ENCODE measurements around the gene CGB5. TPM values are rescaled to one million over a fixed set of nuclear protein-coding genes. Genes with fewer than 3 reads are reported as not detected.

CGB5 gene
- total and polyA plus RNA-seq, 2 donors (not counting 3 experiments of a cell fraction or from before 2014, with no cell fraction given) = not detected

- Histone ChIP-seq H3K27ac (ENCODE audit: insufficient read depth, low read depth, low read length) (no peak overlapping the region), H3K4me1 (ENCODE audit: control insufficient read depth, extremely low read depth, insufficient read depth, low read length) (peaks cover 10% of the 10 kb centered on the region), H2AFZ (ENCODE audit: low read depth, low read length) (no peak overlapping the region), H3K9ac (replicated peaks; ENCODE audit: extremely low read depth, insufficient read depth, low read length) (no peak overlapping the region), H3K36me3 (ENCODE audit: control insufficient read depth in 2 of 2, extremely low read depth in 1 of 2, insufficient read depth in 2 of 2, low read length in 2 of 2) (peaks cover 0 to 32% of the 10 kb centered on the region in 2 experiments), H3K79me2 (ENCODE audit: control insufficient read depth, insufficient read depth, low read length) (no peaks in the 10 kb centered on the region), H4K20me1 (replicated peaks; ENCODE audit: control insufficient read depth, extremely low read depth, insufficient read depth, low read length) (no peaks in the 10 kb centered on the region), H3K4me2 (ENCODE audit: insufficient read depth, low read length) (no peak overlapping the region), H3K4me3 (replicated peaks in 1 of 3; ENCODE audit: insufficient read depth in 1 of 3, low read depth in 1 of 3, low read length in 3 of 3) (no peak overlapping the region), H3K9me1 (replicated peaks; ENCODE audit: control insufficient read depth, extremely low read depth, insufficient read depth, low read length) (no peaks in the 10 kb centered on the region), H3K27me3 (ENCODE audit: control insufficient read depth in 2 of 2, insufficient read depth in 2 of 2, low read length in 2 of 2) (no peaks in the 10 kb centered on the region), H3K9me3 (replicated peaks; ENCODE audit: control insufficient read depth, insufficient read depth, low read length) (no peaks in the 10 kb centered on the region)
- POLR2A ChIA-PET = no interaction called here
- no peak for FAIRE-seq
- TF ChIP-seq POLR2AphosphoS5 (IDR thresholded peaks at IDR 0.05; ENCODE audit: insufficient read depth, low read depth, low read length) = no peak
- no peak for TF ChIP-seq POLR2A (IDR thresholded peaks at IDR 0.05; ENCODE audit: low read depth, low read length)
- TF ChIP-seq MAX (IDR thresholded peaks at IDR 0.05; ENCODE audit: insufficient read depth, insufficient read length) = no peak
- no peak for TF ChIP-seq JUN (IDR thresholded peaks at IDR 0.05; ENCODE audit: borderline replicate concordance, insufficient read depth, insufficient read length, low read depth)
- no TSS peak for BruUV-seq (replicated peaks)
- intact Hi-C loops (cut with micrococcal nuclease) = no loop called here
- no peak for DNase-seq (ENCODE audit: low read depth, low spot score)
- dilution Hi-C loops (cut with MboI; ENCODE audit: extremely low pct_ligation_motif_present, low sequenced_read_pairs) = no loop called here
- CTCF ChIA-PET = interaction anchor here (1.0 to 7.2 kb wide), 2 partner anchors 14 to 83 kb away, joined by 3 to 59 read pairs; no protein-coding TSS in a partner anchor
These were observed 29.4 kb upstream of the CGB5 start for GRCh38 chr19:49014123-49014869.

- Histone ChIP-seq H3K9me1 (replicated peaks; ENCODE audit: control insufficient read depth, extremely low read depth, insufficient read depth, low read length) (no peaks in the 10 kb centered on the region), H3K4me3 (replicated peaks in 1 of 3; ENCODE audit: insufficient read depth in 1 of 3, low read depth in 1 of 3, low read length in 3 of 3) (no peak overlapping the region), H3K4me1 (ENCODE audit: control insufficient read depth, extremely low read depth, insufficient read depth, low read length) (peaks cover 10% of the 10 kb centered on the region), H3K4me2 (ENCODE audit: insufficient read depth, low read length) (no peak overlapping the region), H2AFZ (ENCODE audit: low read depth, low read length) (no peak overlapping the region), H3K79me2 (ENCODE audit: control insufficient read depth, insufficient read depth, low read length) (no peaks in the 10 kb centered on the region), H3K27ac (ENCODE audit: insufficient read depth, low read depth, low read length) (no peak overlapping the region), H4K20me1 (replicated peaks; ENCODE audit: control insufficient read depth, extremely low read depth, insufficient read depth, low read length) (no peaks in the 10 kb centered on the region), H3K9me3 (replicated peaks; ENCODE audit: control insufficient read depth, insufficient read depth, low read length) (no peaks in the 10 kb centered on the region), H3K9ac (replicated peaks; ENCODE audit: extremely low read depth, insufficient read depth, low read length) (no peak overlapping the region), H3K27me3 (ENCODE audit: control insufficient read depth in 2 of 2, insufficient read depth in 2 of 2, low read length in 2 of 2) (no peaks in the 10 kb centered on the region), H3K36me3 (ENCODE audit: control insufficient read depth in 2 of 2, extremely low read depth in 1 of 2, insufficient read depth in 2 of 2, low read length in 2 of 2) (peaks cover 0 to 30% of the 10 kb centered on the region in 2 experiments)
- BruUV-seq (replicated peaks) = no TSS peak
- dilution Hi-C loops (cut with MboI; ENCODE audit: extremely low pct_ligation_motif_present, low sequenced_read_pairs) (no loop called here), intact Hi-C loops (cut with micrococcal nuclease) (no loop called here)
- no peak for TF ChIP-seq EZH2 (IDR thresholded peaks at IDR 0.05; ENCODE audit: borderline replicate concordance, low read depth, low read length, severe bottlenecking)
- DNase-seq (ENCODE audit: low read depth, low spot score) (no peak), FAIRE-seq (no peak)
- POLR2A ChIA-PET = no interaction called here
- CTCF ChIA-PET = no interaction called here
These were observed 28.8 kb upstream of the CGB5 start for GRCh38 chr19:49014870-49015255.
